WTC11 (cell line): ENCODE data around the gene LCNL1.

ENCODE experiments used
- AFF4 ChIP-seq: sonication (generic); formaldehyde crosslinking; IDR thresholded peaks from 2 replicates; pipeline ENCODE4 v1.8.1; 2023; ENCODE audit warnings: mild to moderate bottlenecking, missing genetic modification reagents, borderline replicate concordance
- ATF1 ChIP-seq: sonication (generic); formaldehyde crosslinking; IDR thresholded peaks from 2 replicates; pipeline ENCODE4 v1.8.1; 2023; ENCODE audit warnings: mild to moderate bottlenecking, moderate library complexity, missing genetic modification reagents
- CBFB ChIP-seq: sonication (generic); formaldehyde crosslinking; IDR thresholded peaks from 2 replicates; pipeline ENCODE4 v1.8.1; 2022; ENCODE audit warnings: mild to moderate bottlenecking, low read depth, missing genetic modification reagents
- CTCF ChIP-seq: fragments of 200-600 bp; IDR thresholded peaks from 2 replicates; pipeline ENCODE4 v1.8.0; 2022; ENCODE audit warnings: antibody characterized with exemption
- ELF4 ChIP-seq: sonication (generic); formaldehyde crosslinking; IDR thresholded peaks from 2 replicates; pipeline ENCODE4 v1.8.1; 2022; ENCODE audit warnings: low read depth, mild to moderate bottlenecking, moderate library complexity, missing genetic modification reagents
- FOXJ3 ChIP-seq: sonication (generic); formaldehyde crosslinking; IDR thresholded peaks from 2 replicates; pipeline ENCODE4 v1.9.0; 2021; ENCODE audit warnings: missing genetic modification reagents, mild to moderate bottlenecking, borderline replicate concordance
- HMGA2 ChIP-seq: fragments of 250-450 bp; sonication (Bioruptor Pico); IDR thresholded peaks from 2 replicates; pipeline ENCODE4 v1.4.0; 2021; ENCODE audit warnings: mild to moderate bottlenecking, moderate library complexity
- IRF2 ChIP-seq: sonication (generic); formaldehyde crosslinking; IDR thresholded peaks from 2 replicates; pipeline ENCODE4 v1.8.0; 2022; ENCODE audit warnings: low read depth, missing genetic modification reagents, borderline replicate concordance
- JUN ChIP-seq: sonication (generic); formaldehyde crosslinking; IDR thresholded peaks from 2 replicates; pipeline ENCODE4 v1.8.0; 2023; ENCODE audit warnings: mild to moderate bottlenecking, missing genetic modification reagents
- SP1 ChIP-seq: sonication (generic); formaldehyde crosslinking; conservative IDR thresholded peaks from 2 replicates; pipeline ENCODE4 v1.8.1; 2022; ENCODE audit warnings: missing genetic modification reagents

DNA sequence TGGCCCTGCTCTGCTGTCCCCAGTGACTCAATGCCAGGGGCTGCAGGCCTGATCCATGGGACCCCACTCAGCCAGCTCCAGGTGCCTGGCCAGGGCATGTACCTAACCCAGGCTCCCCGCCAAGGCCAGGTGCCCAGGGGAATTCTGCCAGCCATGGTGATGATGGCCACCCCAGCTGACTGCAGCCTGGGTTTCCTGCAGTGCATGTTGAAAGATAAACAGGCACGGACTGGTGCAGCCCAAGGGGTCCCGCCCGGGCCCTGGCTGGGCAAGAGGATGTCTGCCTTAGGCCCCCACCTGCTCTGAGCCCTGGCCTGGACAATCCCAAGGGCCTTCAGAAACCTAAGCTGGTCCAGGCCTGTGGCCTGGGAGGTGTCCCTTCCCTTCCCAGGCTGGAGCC lies 44.0 kb downstream of the LCNL1 start:
- TF ChIP-seq CTCF (no peak), CBFB (CRISPR knock-in tag) (no peak), IRF2 (no peak), AFF4 (no peak), HMGA2 (CRISPR knock-in tag) (no peak), SP1 (CRISPR knock-in tag) (no peak), ATF1 (CRISPR knock-in tag) (no peak), FOXJ3 (CRISPR knock-in tag) (no peak), JUN (CRISPR knock-in tag) (no peak), ELF4 (no peak)
